Measurements from ENCODE around the gene VAV3. TPM values are rescaled to one million over a fixed set of nuclear protein-coding genes. Genes with fewer than 3 reads are reported as not detected.

VAV3 gene
- total RNA-seq, 4 donors from 2014 or later = 2.2 to 20.4 (median 4.0) TPM

DNA sequence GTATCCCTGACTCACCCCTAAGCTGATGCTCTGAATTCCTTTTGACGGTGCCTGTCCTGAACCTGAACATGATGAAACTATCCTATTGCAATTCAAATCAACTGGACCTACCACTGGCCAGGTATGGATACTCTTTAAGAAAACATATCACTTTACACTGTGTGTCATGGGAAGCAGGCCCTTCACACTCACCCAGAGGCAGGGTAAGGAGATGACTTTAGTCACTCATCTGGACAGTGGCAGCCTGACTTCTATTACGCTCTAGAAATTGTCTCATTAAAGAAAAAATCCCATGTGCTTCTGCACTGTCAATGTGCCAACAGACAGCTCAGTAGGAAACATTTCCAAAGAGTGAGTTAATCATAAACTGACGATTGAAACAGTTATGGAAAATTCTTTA, 94.3 kb downstream of the VAV3 start:
- H3K27me3 ChIP-seq = no peaks in the 10 kb centered on the region
- TF ChIP-seq, protein P1, sequence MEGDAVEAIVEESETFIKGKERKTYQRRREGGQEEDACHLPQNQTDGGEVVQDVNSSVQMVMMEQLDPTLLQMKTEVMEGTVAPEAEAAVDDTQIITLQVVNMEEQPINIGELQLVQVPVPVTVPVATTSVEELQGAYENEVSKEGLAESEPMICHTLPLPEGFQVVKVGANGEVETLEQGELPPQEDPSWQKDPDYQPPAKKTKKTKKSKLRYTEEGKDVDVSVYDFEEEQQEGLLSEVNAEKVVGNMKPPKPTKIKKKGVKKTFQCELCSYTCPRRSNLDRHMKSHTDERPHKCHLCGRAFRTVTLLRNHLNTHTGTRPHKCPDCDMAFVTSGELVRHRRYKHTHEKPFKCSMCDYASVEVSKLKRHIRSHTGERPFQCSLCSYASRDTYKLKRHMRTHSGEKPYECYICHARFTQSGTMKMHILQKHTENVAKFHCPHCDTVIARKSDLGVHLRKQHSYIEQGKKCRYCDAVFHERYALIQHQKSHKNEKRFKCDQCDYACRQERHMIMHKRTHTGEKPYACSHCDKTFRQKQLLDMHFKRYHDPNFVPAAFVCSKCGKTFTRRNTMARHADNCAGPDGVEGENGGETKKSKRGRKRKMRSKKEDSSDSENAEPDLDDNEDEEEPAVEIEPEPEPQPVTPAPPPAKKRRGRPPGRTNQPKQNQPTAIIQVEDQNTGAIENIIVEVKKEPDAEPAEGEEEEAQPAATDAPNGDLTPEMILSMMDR (IDR thresholded peaks at IDR 0.05) = no peak
- TF ChIP-seq EP300 (IDR thresholded peaks at IDR 0.05) (no peak), POLR2A (IDR thresholded peaks at IDR 0.05) (no peak)
- H3K4me3 ChIP-seq = no peak overlapping the region
- no peak for DNase-seq (ENCODE audit: low spot score in 2 of 2)
- H3K27ac ChIP-seq = no peak overlapping the region
- no peaks in the 10 kb centered on the region for H3K36me3 ChIP-seq
- 64 to 69% methylated on average over 3 of the region's 3 CpGs for WGBS, 2 donors
- H3K4me1 ChIP-seq = no peaks in the 10 kb centered on the region
- H3K9me3 ChIP-seq = no peaks in the 10 kb centered on the region

DNA sequence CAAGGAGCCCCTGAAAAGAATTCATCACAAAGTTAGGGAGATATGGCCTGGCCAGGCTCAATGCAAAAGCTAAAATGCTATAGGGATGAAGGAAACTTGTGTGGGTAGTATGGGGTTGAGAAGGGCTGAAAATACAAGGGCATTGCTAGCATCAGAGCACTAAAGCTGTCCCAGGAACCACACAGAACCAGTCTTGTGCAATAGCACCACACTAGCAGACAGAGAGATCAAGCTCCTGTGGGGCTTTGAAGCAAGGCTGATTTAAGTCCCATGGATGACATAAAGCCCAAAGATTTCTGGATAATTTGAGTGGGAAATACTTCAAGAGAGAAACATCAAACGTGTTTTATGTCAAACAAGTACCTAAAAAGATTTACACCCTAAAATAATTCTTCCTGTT, 97.1 kb downstream of the VAV3 start:
- TF ChIP-seq EP300 (IDR thresholded peaks at IDR 0.05) = no peak
- TF ChIP-seq POLR2A (IDR thresholded peaks at IDR 0.05) = no peak
- TF ChIP-seq, protein P1 (IDR thresholded peaks at IDR 0.05) = no peak
- DNase-seq (ENCODE audit: low spot score in 2 of 2) = no peak
- Histone ChIP-seq H3K4me1 (no peaks in the 10 kb centered on the region), H3K9me3 (no peaks in the 10 kb centered on the region), H3K27ac (no peak overlapping the region), H3K27me3 (no peaks in the 10 kb centered on the region), H3K36me3 (no peaks in the 10 kb centered on the region), H3K4me3 (no peak overlapping the region)
- WGBS, 2 donors = 40 to 52% methylated on average over 1 of the region's 1 CpG

DNA sequence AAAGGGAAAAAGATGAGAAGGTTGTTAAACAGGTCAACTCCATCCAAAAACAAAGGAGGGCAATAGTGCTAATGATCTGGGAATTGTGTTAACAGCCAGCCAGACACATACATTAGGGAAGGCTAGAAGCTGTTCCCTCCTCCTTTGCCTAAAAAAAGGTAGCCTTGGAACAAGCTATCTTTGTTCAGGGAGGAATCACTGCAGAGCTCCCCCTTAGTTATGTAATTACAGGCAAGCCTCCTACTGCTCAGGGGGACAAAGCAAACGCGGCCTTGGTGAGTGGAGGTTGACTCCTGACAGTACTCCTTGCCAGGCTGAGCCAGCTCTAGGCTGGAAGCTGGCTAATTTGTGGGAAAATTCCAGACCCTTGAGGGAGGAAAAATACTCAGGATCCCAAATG, 97.6 kb downstream of the VAV3 start:
- no peak for DNase-seq (ENCODE audit: low spot score in 2 of 2)
- no peaks in the 10 kb centered on the region for H3K36me3 ChIP-seq
- WGBS, 2 donors = 20 to 37% methylated on average over 1 to 2 of the region's 2 CpGs
- TF ChIP-seq EP300 (IDR thresholded peaks at IDR 0.05) = no peak
- TF ChIP-seq, protein P1 (IDR thresholded peaks at IDR 0.05) = no peak
- no peak for TF ChIP-seq POLR2A (IDR thresholded peaks at IDR 0.05)
- no peaks in the 10 kb centered on the region for H3K9me3 ChIP-seq
- no peak overlapping the region for H3K4me3 ChIP-seq
- no peaks in the 10 kb centered on the region for H3K4me1 ChIP-seq
- no peaks in the 10 kb centered on the region for H3K27me3 ChIP-seq
- no peak overlapping the region for H3K27ac ChIP-seq

DNA sequence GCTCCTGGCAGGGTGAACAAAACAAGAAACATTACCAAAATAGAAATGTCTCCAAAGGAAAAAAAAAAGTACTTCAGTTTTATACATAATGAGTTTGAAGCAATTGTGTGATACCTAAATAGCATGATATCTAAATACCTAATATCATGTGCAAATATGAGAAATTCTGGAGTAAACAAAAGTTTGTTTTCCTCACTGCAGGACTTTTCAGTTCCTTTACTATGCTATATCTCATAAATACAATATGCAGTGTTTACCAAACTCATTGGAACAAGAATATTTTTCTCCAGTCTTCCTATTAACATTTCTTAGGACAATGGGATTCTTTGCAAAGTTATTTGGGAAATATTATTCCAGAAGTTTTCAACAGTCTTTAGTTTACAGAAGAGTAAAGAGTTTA, 98.1 kb downstream of the VAV3 start:
- Histone ChIP-seq H3K4me3 (no peak overlapping the region), H3K36me3 (no peaks in the 10 kb centered on the region)

DNA sequence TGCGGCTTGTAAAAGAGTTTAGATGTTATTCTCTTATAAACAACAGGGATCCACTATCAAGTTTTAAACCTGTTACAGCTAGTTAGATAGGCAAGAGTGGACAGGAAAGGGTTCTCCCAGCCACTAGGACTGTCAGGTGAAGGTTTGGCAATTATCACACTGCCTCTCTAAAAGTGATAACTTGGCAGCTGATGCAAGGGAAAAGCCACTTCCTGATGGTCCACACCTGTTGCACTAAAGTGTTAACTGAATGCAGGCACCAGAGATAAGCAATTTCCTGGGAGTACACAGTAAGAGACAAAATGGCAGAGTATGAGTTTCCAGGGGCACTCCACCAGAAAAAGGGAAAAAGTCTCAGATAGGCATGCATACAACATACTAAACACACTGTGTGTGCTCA, 99.4 kb downstream of the VAV3 start:
- WGBS, 2 donors = 93 to 97% methylated on average over 1 of the region's 1 CpG

More for the DNA sequence above, 98.1 kb downstream of the VAV3 start:
- Histone ChIP-seq H3K9me3 (no peaks in the 10 kb centered on the region), H3K27ac (no peak overlapping the region), H3K4me1 (no peaks in the 10 kb centered on the region), H3K27me3 (no peaks in the 10 kb centered on the region)
- TF ChIP-seq, protein P1 (IDR thresholded peaks at IDR 0.05) = no peak
- TF ChIP-seq EP300 (IDR thresholded peaks at IDR 0.05) = no peak
- DNase-seq (ENCODE audit: low spot score in 2 of 2) = no peak

More for the DNA sequence above, 99.4 kb downstream of the VAV3 start:
- Histone ChIP-seq H3K4me3 (no peak overlapping the region), H3K9me3 (no peaks in the 10 kb centered on the region), H3K4me1 (no peaks in the 10 kb centered on the region), H3K36me3 (no peaks in the 10 kb centered on the region), H3K27ac (no peak overlapping the region), H3K27me3 (no peaks in the 10 kb centered on the region)
- no peak for DNase-seq (ENCODE audit: low spot score in 2 of 2)
- TF ChIP-seq EP300 (IDR thresholded peaks at IDR 0.05) = no peak
- TF ChIP-seq, protein P1 (IDR thresholded peaks at IDR 0.05) = no peak
- TF ChIP-seq POLR2A (IDR thresholded peaks at IDR 0.05) = no peak
